Naive thymus-derived CD4-positive, alpha-beta T cell (primary cell): ENCODE data around the gene DSCAM. TPM values are rescaled to one million over a fixed set of nuclear protein-coding genes. Genes with fewer than 3 reads are reported as not detected.

Experiments
- ATAC-seq: fragments of 150-1000 bp; cut with Tn5 transposase; 2 replicates; pipeline ENCODE4 v1.10.0; 2021; ENCODE audit warnings: mild to moderate bottlenecking, moderate library complexity
- CTCF ChIA-PET: fragments of 350-600 bp; sonication (Branson Sonifier 250); formaldehyde crosslinking; loops from one replicate; lab custom pipeline; 2021; ENCODE audit warnings: antibody characterized with exemption; lab: Charles Lee
- POLR2A ChIA-PET: fragments of 350-600 bp; sonication (Branson Sonifier 250); formaldehyde crosslinking; loops from one replicate; lab custom pipeline; 2021; ENCODE audit warnings: antibody characterized with exemption, inconsistent platforms; lab: Charles Lee
- DNase-seq, 9 donors: peaks; one replicate each; pipeline versions ENCODE4 v3.0.0 to v3.0.0-alpha.2; 2020 to 2022; ENCODE audit warnings: mixed read lengths in 1 of 9
- H3K27ac ChIP-seq: one replicate; pipeline ENCODE4 v1.7.0; 2013; ENCODE audit warnings: mild to moderate bottlenecking, low read depth, low read length, moderate library complexity
- H3K27me3 ChIP-seq, 2 donors: one replicate each; pipeline ENCODE4 v1.7.0; 2013; ENCODE audit warnings: low read length in 2 of 2, mild to moderate bottlenecking in 2 of 2, moderate library complexity in 2 of 2; ENCODE audit not compliant: control insufficient read depth in 2 of 2, insufficient read depth in 2 of 2
- H3K36me3 ChIP-seq, 3 experiments: 1 replicate in 2 of 3; 2 replicates in 1 of 3; pipeline ENCODE4 v1.7.0; 2013; ENCODE audit warnings: low read length in 3 of 3, mild to moderate bottlenecking in 3 of 3, moderate library complexity in 1 of 3; ENCODE audit not compliant: insufficient read depth in 3 of 3, control insufficient read depth in 2 of 3
- H3K4me1 ChIP-seq, 2 donors: one replicate each; pipeline ENCODE4 v1.7.0; 2013; ENCODE audit warnings: low read length in 2 of 2, mild to moderate bottlenecking in 2 of 2, moderate library complexity in 1 of 2; ENCODE audit not compliant: control insufficient read depth in 2 of 2, insufficient read depth in 2 of 2
- H3K4me3 ChIP-seq: 2 replicates; pipeline ENCODE4 v1.7.0; 2013; ENCODE audit warnings: mild to moderate bottlenecking, low read length
- H3K9me3 ChIP-seq, 3 experiments: 1 replicate in 2 of 3; 2 replicates in 1 of 3; pipeline ENCODE4 v1.7.0; 2013; ENCODE audit warnings: low read length in 3 of 3; ENCODE audit not compliant: control insufficient read depth in 2 of 3
- H3K27ac Mint-ChIP-seq, 9 donors: one replicate each; pipeline ENCODE4 v1.8.0; 2020 to 2022; ENCODE audit warnings: mixed read lengths in 9 of 9, mild to moderate bottlenecking in 8 of 9, moderate library complexity in 5 of 9, inconsistent platforms in 2 of 9
- H3K27me3 Mint-ChIP-seq, 5 donors: one replicate each; pipeline ENCODE4 v1.8.0; 2021 to 2022; ENCODE audit warnings: mixed read lengths in 5 of 5, mild to moderate bottlenecking in 1 of 5
- H3K36me3 Mint-ChIP-seq, 5 donors: one replicate each; pipeline ENCODE4 v1.8.0; 2020 to 2022; ENCODE audit warnings: mixed read lengths in 5 of 5, mild to moderate bottlenecking in 3 of 5, inconsistent platforms in 1 of 5
- H3K4me1 Mint-ChIP-seq, 7 donors: one replicate each; pipeline ENCODE4 v1.8.0; 2020 to 2022; ENCODE audit warnings: mixed read lengths in 7 of 7, mild to moderate bottlenecking in 3 of 7, inconsistent platforms in 1 of 7
- H3K4me3 Mint-ChIP-seq, 10 donors: one replicate each; pipeline ENCODE4 v1.8.0; 2020 to 2022; ENCODE audit warnings: mild to moderate bottlenecking in 10 of 10, mixed read lengths in 10 of 10, moderate library complexity in 6 of 10, inconsistent platforms in 2 of 10
- H3K9me3 Mint-ChIP-seq, 11 donors: one replicate each; pipeline ENCODE4 v1.8.0; 2020 to 2022; ENCODE audit warnings: mixed read lengths in 11 of 11, mild to moderate bottlenecking in 4 of 11, inconsistent platforms in 1 of 11, moderate library complexity in 1 of 11
- intact Hi-C, 2 donors: fragments of 100-400 bp; cut with micrococcal nuclease; formaldehyde crosslinking; loops; one replicate each; pipeline ENCODE4 v1.15.1; 2023
- polyA plus RNA-seq, 2 donors: library from polyadenylated mRNA; unstranded; fragments of 300-500 nt; fragmentation: Illumina TruSeq; gene quantifications; one replicate each; pipeline ENCODE4 v1.2.3, GENCODE V29; 2021
- total RNA-seq, 6 experiments: library from RNA in 5 of 6; stranded (reverse) in 5 of 6; gene quantifications; 1 replicate in 5 of 6; 2 replicates in 1 of 6; pipeline ENCODE4 v1.2.3 and lab custom pipeline; 2021 to 2026

Gene DSCAM
- total and polyA plus RNA-seq, 7 experiments from 2014 or later: not detected

DNA sequence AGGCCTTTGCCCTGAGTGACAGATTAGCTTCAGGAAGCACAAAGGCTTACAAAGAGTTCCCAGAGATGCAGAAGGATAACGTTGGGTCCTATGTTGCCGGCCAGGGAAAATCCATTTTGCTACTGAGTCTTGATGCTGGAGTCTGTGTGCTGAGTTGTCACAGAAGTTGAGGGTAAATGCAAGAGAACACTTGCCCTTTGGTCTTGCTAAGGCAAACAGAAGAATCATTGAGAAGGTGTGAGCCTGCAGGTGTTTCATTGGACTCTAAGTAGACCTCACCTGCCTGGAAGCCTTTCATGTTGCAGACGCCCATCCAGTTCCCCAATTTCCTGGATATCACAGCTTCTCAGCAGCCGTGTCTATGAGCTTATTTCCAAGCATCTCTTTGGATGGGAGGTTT is 874.5 kb downstream of the DSCAM start:
- DNase-seq: no peak
- no peak overlapping the region for H3K4me3 ChIP-seq
- Mint-ChIP-seq H3K27ac (no peak overlapping the region), H3K4me3 (no peak overlapping the region), H3K36me3 (peaks cover 0 to 4% (median 0%) of the 10 kb centered on the region in 5 donors), H3K9me3 (peaks cover 0 to 23% (median 7%) of the 10 kb centered on the region in 11 donors), H3K27me3 (peaks cover 0 to 20% (median 7%) of the 10 kb centered on the region in 5 donors), H3K4me1 (no peaks in the 10 kb centered on the region)
- H3K27ac ChIP-seq: no peak overlapping the region
- ChIA-PET POLR2A (no interaction called here), CTCF (no interaction called here)
- ATAC-seq: no peak
- no peaks in the 10 kb centered on the region for H3K4me1 ChIP-seq
- intact Hi-C loops: no loop called here
- H3K27me3 ChIP-seq: no peaks in the 10 kb centered on the region
- H3K36me3 ChIP-seq: no peaks in the 10 kb centered on the region
- H3K9me3 ChIP-seq: no peaks in the 10 kb centered on the region

DNA sequence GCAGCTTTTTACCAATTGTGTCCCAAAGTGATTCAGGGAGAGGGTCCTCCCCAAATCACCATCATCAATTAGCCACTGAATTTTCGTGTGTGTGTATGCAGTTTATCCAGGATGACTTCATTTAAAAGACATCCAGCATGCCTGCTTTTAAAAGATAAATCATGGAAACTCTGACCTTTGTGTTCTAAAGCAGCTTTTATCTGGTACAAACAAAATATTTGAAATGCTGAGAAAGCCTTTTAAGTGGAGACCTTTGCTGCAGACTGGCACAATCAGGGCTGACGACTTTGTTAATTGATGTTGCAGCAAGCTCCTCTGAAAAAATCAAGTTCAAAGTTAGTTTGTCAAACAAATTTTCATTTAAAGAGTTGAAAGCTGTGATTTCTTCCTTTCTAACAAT is 875.0 kb downstream of the DSCAM start:
- peaks cover 0 to 20% (median 7%) of the 10 kb centered on the region in 5 donors for H3K27me3 Mint-ChIP-seq
- H3K4me3 Mint-ChIP-seq: no peak overlapping the region
- intact Hi-C loops: no loop called here
- H3K27ac Mint-ChIP-seq: no peak overlapping the region
- H3K4me1 Mint-ChIP-seq: no peaks in the 10 kb centered on the region
- no peaks in the 10 kb centered on the region for H3K4me1 ChIP-seq
- no peaks in the 10 kb centered on the region for H3K9me3 ChIP-seq
- peaks cover 0 to 23% (median 7%) of the 10 kb centered on the region in 11 donors for H3K9me3 Mint-ChIP-seq
- H3K27ac ChIP-seq: no peak overlapping the region
- H3K4me3 ChIP-seq: no peak overlapping the region
- no peaks in the 10 kb centered on the region for H3K27me3 ChIP-seq
- ATAC-seq (no peak), DNase-seq (no peak)
- ChIA-PET POLR2A (no interaction called here), CTCF (no interaction called here)
- peaks cover 0 to 4% (median 0%) of the 10 kb centered on the region in 5 donors for H3K36me3 Mint-ChIP-seq
- H3K36me3 ChIP-seq: no peaks in the 10 kb centered on the region

DNA sequence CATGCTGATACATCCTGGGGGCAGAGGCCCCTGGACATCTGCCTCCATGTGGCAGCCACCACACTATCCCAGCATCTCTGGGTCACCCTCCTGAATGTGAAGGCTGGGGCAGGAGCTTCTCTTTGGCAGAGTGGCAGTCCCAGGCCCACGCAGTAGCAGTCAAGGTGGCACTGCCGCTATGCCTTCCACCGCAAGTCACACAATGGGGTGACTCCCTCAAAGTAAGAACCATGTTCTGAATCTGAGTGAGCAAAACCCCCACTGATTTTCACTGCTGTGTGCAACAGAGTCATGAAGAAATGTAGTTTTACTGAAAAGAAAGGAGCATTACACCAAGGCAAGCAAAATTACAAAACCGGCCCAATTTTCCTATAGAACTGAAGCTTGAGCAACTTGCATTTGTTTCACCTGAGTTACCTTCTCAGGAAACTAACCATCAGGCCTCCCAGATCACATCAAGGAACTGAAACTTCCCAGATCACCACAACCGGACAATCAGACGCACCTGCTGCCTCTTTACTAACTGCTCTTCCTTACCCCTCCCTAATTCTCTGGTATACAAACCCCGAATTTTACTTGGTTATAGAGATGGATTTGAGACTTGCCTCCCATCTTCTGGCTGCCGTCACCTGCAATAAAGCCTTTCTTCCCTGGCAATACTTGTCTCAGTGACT is 877.1 kb downstream of the DSCAM start:
- Histone ChIP-seq H3K27me3 (no peaks in the 10 kb centered on the region), H3K4me1 (no peaks in the 10 kb centered on the region), H3K4me3 (no peak overlapping the region), H3K9me3 (no peaks in the 10 kb centered on the region), H3K27ac (no peak overlapping the region), H3K36me3 (no peaks in the 10 kb centered on the region)
- no peaks in the 10 kb centered on the region for H3K4me1 Mint-ChIP-seq
- no peak overlapping the region for H3K27ac Mint-ChIP-seq
- no peaks in the 10 kb centered on the region for H3K36me3 Mint-ChIP-seq
- intact Hi-C loops: no loop called here
- no peak overlapping the region for H3K4me3 Mint-ChIP-seq
- ChIA-PET POLR2A (no interaction called here), CTCF (no interaction called here)
- H3K9me3 Mint-ChIP-seq: peaks cover 0 to 25% (median 8%) of the 10 kb centered on the region in 11 donors
- ATAC-seq: no peak
- DNase-seq: no peak
- peaks cover 0 to 7% (median 0%) of the 10 kb centered on the region in 5 donors for H3K27me3 Mint-ChIP-seq

DNA sequence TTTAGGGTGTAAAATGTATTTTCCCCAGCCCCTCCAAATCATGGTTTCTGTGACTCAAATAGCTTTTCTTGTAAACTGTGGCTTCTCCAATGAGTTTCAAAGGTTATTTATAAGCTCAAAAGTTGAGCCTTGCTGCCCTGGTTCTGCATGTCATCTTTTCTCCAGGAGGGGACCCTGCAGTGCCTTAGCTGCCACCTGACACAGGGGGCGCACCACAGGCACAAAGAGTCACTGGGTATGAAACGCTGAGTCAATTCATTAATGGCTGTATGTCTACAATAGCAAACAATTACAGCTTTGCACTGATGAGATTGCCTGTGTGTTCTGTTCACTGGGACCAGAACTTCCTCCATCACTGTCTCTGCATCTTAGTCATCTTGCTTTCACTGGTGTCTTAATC is 878.9 kb downstream of the DSCAM start:
- Mint-ChIP-seq H3K27me3 (peaks cover 0 to 9% (median 0%) of the 10 kb centered on the region in 5 donors), H3K36me3 (no peaks in the 10 kb centered on the region), H3K27ac (no peak overlapping the region), H3K4me3 (no peak overlapping the region), H3K4me1 (no peaks in the 10 kb centered on the region), H3K9me3 (peaks cover 2 to 26% (median 10%) of the 10 kb centered on the region in 11 donors)
- Histone ChIP-seq H3K4me1 (no peaks in the 10 kb centered on the region), H3K4me3 (no peak overlapping the region), H3K27ac (no peak overlapping the region), H3K27me3 (no peaks in the 10 kb centered on the region), H3K36me3 (no peaks in the 10 kb centered on the region), H3K9me3 (no peaks in the 10 kb centered on the region)
- intact Hi-C loops: no loop called here
- POLR2A ChIA-PET: no interaction called here
- CTCF ChIA-PET: no interaction called here
- ATAC-seq (no peak), DNase-seq (no peak)

DNA sequence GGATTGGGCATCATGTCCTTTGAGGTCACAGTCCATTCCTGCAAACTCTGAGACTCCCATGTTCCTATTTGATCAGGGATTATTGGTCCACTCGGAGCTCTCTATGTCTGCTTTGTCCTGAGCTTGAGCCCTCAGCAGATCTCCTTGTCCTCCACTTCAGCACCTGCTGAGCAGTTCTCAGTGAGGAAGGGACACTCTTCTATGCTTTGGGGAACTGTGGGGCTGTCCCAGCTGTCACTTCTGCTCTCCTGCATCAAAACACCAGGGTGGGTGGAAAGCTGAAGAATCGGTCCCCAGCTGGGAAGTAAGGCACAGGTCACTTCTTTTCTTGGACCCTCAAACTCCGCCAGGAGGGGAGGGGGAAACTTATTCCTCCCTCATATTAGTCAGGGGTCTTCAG is 880.2 kb downstream of the DSCAM start:
- no peak for DNase-seq
- Mint-ChIP-seq H3K4me3 (no peak overlapping the region), H3K27me3 (peaks cover 0 to 9% (median 0%) of the 10 kb centered on the region in 5 donors), H3K4me1 (no peaks in the 10 kb centered on the region), H3K9me3 (peaks cover 2 to 36% (median 16%) of the 10 kb centered on the region in 11 donors), H3K36me3 (no peaks in the 10 kb centered on the region), H3K27ac (no peak overlapping the region)
- intact Hi-C loops: no loop called here
- Histone ChIP-seq H3K27ac (no peak overlapping the region), H3K4me3 (no peak overlapping the region), H3K36me3 (no peaks in the 10 kb centered on the region), H3K9me3 (no peaks in the 10 kb centered on the region), H3K4me1 (no peaks in the 10 kb centered on the region), H3K27me3 (no peaks in the 10 kb centered on the region)
- CTCF ChIA-PET: no interaction called here
- no peak for ATAC-seq
- POLR2A ChIA-PET: no interaction called here

DNA sequence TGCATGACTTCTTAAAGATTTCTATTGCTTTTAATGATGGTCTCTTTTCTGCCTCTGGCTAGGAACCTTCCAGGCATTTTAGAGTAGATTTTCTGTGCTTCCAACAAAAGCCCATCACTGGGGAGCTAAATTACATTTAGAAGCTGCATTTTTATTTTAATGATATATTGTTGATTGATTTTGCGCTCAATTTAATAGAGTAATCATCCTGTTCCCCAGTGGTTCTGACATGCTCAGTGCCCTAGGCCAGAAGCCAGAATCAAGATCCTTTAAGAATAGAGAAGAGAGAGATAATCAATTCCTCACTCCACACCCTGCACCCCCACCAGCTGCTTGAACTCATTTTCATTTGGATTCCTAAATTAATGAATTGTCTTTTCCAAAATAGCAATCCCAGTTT is 881.9 kb downstream of the DSCAM start:
- ATAC-seq (no peak), DNase-seq (no peak)
- Histone ChIP-seq H3K27me3 (no peaks in the 10 kb centered on the region), H3K36me3 (no peaks in the 10 kb centered on the region), H3K4me3 (no peak overlapping the region), H3K4me1 (no peaks in the 10 kb centered on the region), H3K27ac (no peak overlapping the region), H3K9me3 (no peaks in the 10 kb centered on the region)
- POLR2A ChIA-PET: no interaction called here
- Mint-ChIP-seq H3K27me3 (peaks cover 0 to 17% (median 0%) of the 10 kb centered on the region in 5 donors), H3K4me1 (no peaks in the 10 kb centered on the region), H3K36me3 (peaks cover 0 to 3% (median 0%) of the 10 kb centered on the region in 5 donors), H3K4me3 (no peak overlapping the region), H3K27ac (no peak overlapping the region), H3K9me3 (peaks cover 2 to 46% (median 23%) of the 10 kb centered on the region in 11 donors)
- CTCF ChIA-PET: no interaction called here
- intact Hi-C loops: no loop called here

DNA sequence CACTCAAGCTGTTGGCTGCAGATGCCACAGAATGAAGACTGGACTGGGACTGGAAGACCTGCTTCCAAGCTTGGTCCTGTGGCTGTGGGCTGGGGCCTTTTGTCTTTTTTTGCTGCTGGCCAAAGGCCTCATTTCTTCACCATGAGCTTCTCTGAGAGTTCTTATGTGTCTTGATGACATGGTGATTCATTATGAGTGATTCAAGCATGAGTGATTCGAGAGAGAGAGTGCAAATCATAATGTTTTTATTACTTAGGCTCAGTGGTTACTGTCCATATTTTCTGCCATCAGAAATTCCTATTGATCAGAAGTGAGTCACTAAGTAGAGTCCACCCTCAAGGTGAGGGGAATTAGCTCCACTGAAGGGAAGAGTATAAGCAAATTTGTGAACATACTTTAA is 885.7 kb downstream of the DSCAM start:
- Mint-ChIP-seq H3K4me3 (no peak overlapping the region), H3K27ac (no peak overlapping the region), H3K36me3 (peaks cover 0 to 6% (median 0%) of the 10 kb centered on the region in 5 donors), H3K9me3 (peaks cover under 1 to 35% (median 20%) of the 10 kb centered on the region in 11 donors), H3K27me3 (peaks cover 0 to 14% (median 0%) of the 10 kb centered on the region in 5 donors), H3K4me1 (no peaks in the 10 kb centered on the region)
- Histone ChIP-seq H3K27me3 (no peaks in the 10 kb centered on the region), H3K4me1 (no peaks in the 10 kb centered on the region), H3K9me3 (no peaks in the 10 kb centered on the region), H3K27ac (no peak overlapping the region), H3K36me3 (no peaks in the 10 kb centered on the region), H3K4me3 (no peak overlapping the region)
- ATAC-seq (no peak), DNase-seq (no peak)
- CTCF ChIA-PET: no interaction called here
- intact Hi-C loops: no loop called here
- POLR2A ChIA-PET: no interaction called here
